ENCODE results near the gene ARHGAP21. TPM values are rescaled to one million over a fixed set of nuclear protein-coding genes. Genes with fewer than 3 reads are reported as not detected.
"Not testable (repeated sequence)": the region's sequence is repeated elsewhere in the genome, so short reads cannot be mapped to it uniquely, and the experiment has no call there.

The ARHGAP21 gene
- 1 to 10 TPM in 2 of 3 donors, under 1 TPM in 1; 0.43 to 4.4 (median 3.1) TPM for polyA plus RNA-seq

GRCh38 chr10:24723788-24724380, at the start of gene ARHGAP21:
Gene ARHGAP21, minus strand, starts transcription at chr10:24723887. Its CDS starts 1,988 bp downstream, at chr10:24721899.
- no peaks in the 10 kb centered on the region for H3K36me3 Mint-ChIP-seq
- H3K4me3 Mint-ChIP-seq = peak within 1 kb of the TSS; percentile 94 to 95 (median 95)
- peak within 1 kb of the TSS; percentile 83 to 92 (median 86) for H3K27ac Mint-ChIP-seq
- peaks cover 28 to 30% of the 10 kb centered on the region in 2 donors for H3K4me1 Mint-ChIP-seq
- H3K27me3 Mint-ChIP-seq (ENCODE audit: low read depth in 3 of 3) = peaks cover 0 to 10% (median 5%) of the 10 kb centered on the region in 3 donors
- no peaks in the 10 kb centered on the region for H3K9me3 Mint-ChIP-seq
- DNase-seq = peak; percentile 40 to 45 (median 40)

- no peak for DNase-seq
- Mint-ChIP-seq H3K9me3 (no peaks in the 10 kb centered on the region), H3K4me3 (no peak overlapping the region), H3K27me3 (ENCODE audit: low read depth in 3 of 3) (peaks cover 0 to 4% (median 1%) of the 10 kb centered on the region in 3 donors), H3K27ac (no peak overlapping the region), H3K4me1 (no peaks in the 10 kb centered on the region), H3K36me3 (peaks cover 0 to 4% (median 0%) of the 10 kb centered on the region in 3 donors)
Measured at GRCh38 chr10:24771943-24772694, 48.4 kb upstream of the ARHGAP21 start.

GRCh38 chr10:24764991-24765390, 41.3 kb upstream of the ARHGAP21 start:
- not testable (repeated sequence) for H3K27ac Mint-ChIP-seq; H3K4me1 Mint-ChIP-seq; H3K4me3 Mint-ChIP-seq; H3K27me3 Mint-ChIP-seq (ENCODE audit: low read depth in 3 of 3); H3K9me3 Mint-ChIP-seq; H3K36me3 Mint-ChIP-seq; DNase-seq

GRCh38 chr10:24762966-24763623, 39.4 kb upstream of the ARHGAP21 start:
- no peaks in the 10 kb centered on the region for H3K4me1 Mint-ChIP-seq
- H3K27me3 Mint-ChIP-seq (ENCODE audit: low read depth in 3 of 3) = peaks cover 0 to 8% (median 1%) of the 10 kb centered on the region in 3 donors
- no peak for DNase-seq
- H3K27ac Mint-ChIP-seq = no peak overlapping the region
- H3K4me3 Mint-ChIP-seq = no peak overlapping the region
- peaks cover 0 to 5% (median 0%) of the 10 kb centered on the region in 3 donors for H3K36me3 Mint-ChIP-seq
- no peaks in the 10 kb centered on the region for H3K9me3 Mint-ChIP-seq

GRCh38 chr10:24762161-24762924, 38.7 kb upstream of the ARHGAP21 start:
- H3K4me3 Mint-ChIP-seq = no peak overlapping the region
- H3K36me3 Mint-ChIP-seq = peaks cover 0 to 5% (median 0%) of the 10 kb centered on the region in 3 donors
- no peak overlapping the region for H3K27ac Mint-ChIP-seq
- H3K9me3 Mint-ChIP-seq = no peaks in the 10 kb centered on the region
- no peaks in the 10 kb centered on the region for H3K4me1 Mint-ChIP-seq
- H3K27me3 Mint-ChIP-seq (ENCODE audit: low read depth in 3 of 3) = peaks cover 0 to 7% (median 1%) of the 10 kb centered on the region in 3 donors
- no peak for DNase-seq

GRCh38 chr10:24759672-24760071, 36.0 kb upstream of the ARHGAP21 start:
- Mint-ChIP-seq H3K36me3 (no peaks in the 10 kb centered on the region), H3K4me1 (no peaks in the 10 kb centered on the region), H3K27me3 (ENCODE audit: low read depth in 3 of 3) (peaks cover 0 to 7% (median 1%) of the 10 kb centered on the region in 3 donors), H3K9me3 (no peaks in the 10 kb centered on the region), H3K27ac (no peak overlapping the region), H3K4me3 (no peak overlapping the region)
- no peak for DNase-seq

- not testable (repeated sequence) for H3K4me3 Mint-ChIP-seq; H3K4me1 Mint-ChIP-seq; DNase-seq; H3K27ac Mint-ChIP-seq; H3K36me3 Mint-ChIP-seq; H3K9me3 Mint-ChIP-seq; H3K27me3 Mint-ChIP-seq (ENCODE audit: low read depth in 3 of 3)
Measured at GRCh38 chr10:24758254-24758653, 34.6 kb upstream of the ARHGAP21 start.

GRCh38 chr10:24756283-24756682, 32.6 kb upstream of the ARHGAP21 start:
- H3K27me3 Mint-ChIP-seq (ENCODE audit: low read depth in 3 of 3) = peaks cover 0 to 7% (median 1%) of the 10 kb centered on the region in 3 donors
- H3K4me3 Mint-ChIP-seq = no peak overlapping the region
- no peaks in the 10 kb centered on the region for H3K36me3 Mint-ChIP-seq
- no peak for DNase-seq
- H3K9me3 Mint-ChIP-seq = no peaks in the 10 kb centered on the region
- no peaks in the 10 kb centered on the region for H3K4me1 Mint-ChIP-seq
- peak overlapping the region in 1 of 6 donors; percentile 12 for H3K27ac Mint-ChIP-seq

- no peak for DNase-seq
- no peaks in the 10 kb centered on the region for H3K36me3 Mint-ChIP-seq
- no peak overlapping the region for H3K27ac Mint-ChIP-seq
- H3K9me3 Mint-ChIP-seq = no peaks in the 10 kb centered on the region
- H3K4me1 Mint-ChIP-seq = no peaks in the 10 kb centered on the region
- H3K4me3 Mint-ChIP-seq = no peak overlapping the region
- peaks cover 0 to 5% (median 3%) of the 10 kb centered on the region in 3 donors for H3K27me3 Mint-ChIP-seq (ENCODE audit: low read depth in 3 of 3)
Measured at GRCh38 chr10:24751716-24752115, 28.0 kb upstream of the ARHGAP21 start.

- H3K27ac Mint-ChIP-seq = no peak overlapping the region
- no peak for DNase-seq
- peaks cover 0 to 5% (median 3%) of the 10 kb centered on the region in 3 donors for H3K27me3 Mint-ChIP-seq (ENCODE audit: low read depth in 3 of 3)
- no peaks in the 10 kb centered on the region for H3K36me3 Mint-ChIP-seq
- no peaks in the 10 kb centered on the region for H3K9me3 Mint-ChIP-seq
- no peak overlapping the region for H3K4me3 Mint-ChIP-seq
- H3K4me1 Mint-ChIP-seq = no peaks in the 10 kb centered on the region
Measured at GRCh38 chr10:24750695-24751094, 27.0 kb upstream of the ARHGAP21 start.

- H3K27ac Mint-ChIP-seq = no peak overlapping the region
- no peak for DNase-seq
Measured at GRCh38 chr10:24748214-24748613, 24.5 kb upstream of the ARHGAP21 start.

GRCh38 chr10:24744946-24745345, 21.3 kb upstream of the ARHGAP21 start:
- no peaks in the 10 kb centered on the region for H3K4me1 Mint-ChIP-seq
- no peaks in the 10 kb centered on the region for H3K9me3 Mint-ChIP-seq
- H3K27ac Mint-ChIP-seq = no peak overlapping the region
- no peak overlapping the region for H3K4me3 Mint-ChIP-seq
- no peak for DNase-seq
- peaks cover 0 to 3% (median under 1%) of the 10 kb centered on the region in 3 donors for H3K27me3 Mint-ChIP-seq (ENCODE audit: low read depth in 3 of 3)
- no peaks in the 10 kb centered on the region for H3K36me3 Mint-ChIP-seq

More at GRCh38 chr10:24748214-24748613, 24.5 kb upstream of the ARHGAP21 start:
- no peaks in the 10 kb centered on the region for H3K9me3 Mint-ChIP-seq
- no peak overlapping the region for H3K4me3 Mint-ChIP-seq
- no peaks in the 10 kb centered on the region for H3K4me1 Mint-ChIP-seq
- H3K27me3 Mint-ChIP-seq (ENCODE audit: low read depth in 3 of 3) = peaks cover 0 to 5% (median 3%) of the 10 kb centered on the region in 3 donors
- H3K36me3 Mint-ChIP-seq = no peaks in the 10 kb centered on the region

- Mint-ChIP-seq H3K27ac (no peak overlapping the region), H3K4me1 (no peaks in the 10 kb centered on the region), H3K9me3 (no peaks in the 10 kb centered on the region), H3K36me3 (no peaks in the 10 kb centered on the region), H3K27me3 (ENCODE audit: low read depth in 3 of 3) (peaks cover 0 to 4% (median 0%) of the 10 kb centered on the region in 3 donors), H3K4me3 (no peak overlapping the region)
- no peak for DNase-seq
Measured at GRCh38 chr10:24740714-24741113, 17.0 kb upstream of the ARHGAP21 start.

Measured in immature natural killer cell (primary cell).